Ecto neural progenitor cell (in vitro differentiated cells): ENCODE results near the gene LIN7C.

ENCODE experiments used
- DNase-seq: peaks from one replicate; pipeline ENCODE4 v3.0.0-alpha.2; 2018; ENCODE audit warnings: low spot score

LIN7C gene

GRCh38 chr11:27507557-27508322, 1.2 kb upstream of the LIN7C start:
- no peak for DNase-seq

- DNase-seq = no peak
These were observed 788 bp downstream of the LIN7C start for GRCh38 chr11:27505781-27506180.

- no peak for DNase-seq
These were observed 2.4 kb downstream of the LIN7C start for GRCh38 chr11:27504205-27504604.

GRCh38 chr11:27501100-27501499, 5.5 kb downstream of the LIN7C start:
- DNase-seq = no peak

GRCh38 chr11:27497911-27498310, 8.7 kb downstream of the LIN7C start:
- DNase-seq = no peak

- DNase-seq = no peak
These were observed 9.2 kb downstream of the LIN7C start for GRCh38 chr11:27497284-27497866.

- DNase-seq = no peak
These were observed 10.1 kb downstream of the LIN7C start for GRCh38 chr11:27496461-27496860.

GRCh38 chr11:27495710-27496300, 10.8 kb downstream of the LIN7C start:
- DNase-seq = no peak

GRCh38 chr11:27489092-27489491, 17.5 kb downstream of the LIN7C start:
- no peak for DNase-seq

GRCh38 chr11:27487706-27488105, 18.9 kb downstream of the LIN7C start:
- DNase-seq = no peak

- no peak for DNase-seq
These were observed 20.4 kb downstream of the LIN7C start for GRCh38 chr11:27485930-27486773.

- no peak for DNase-seq
These were observed 23.8 kb downstream of the LIN7C start for GRCh38 chr11:27482793-27483192.

GRCh38 chr11:27481992-27482391, 24.6 kb downstream of the LIN7C start:
- DNase-seq = no peak

- DNase-seq = no peak
These were observed 28.7 kb downstream of the LIN7C start for GRCh38 chr11:27477831-27478230.

- no peak for DNase-seq
These were observed 29.3 kb downstream of the LIN7C start for GRCh38 chr11:27477243-27477642.

GRCh38 chr11:27475622-27476021, 30.9 kb downstream of the LIN7C start:
- no peak for DNase-seq

- no peak for DNase-seq
These were observed 33.6 kb downstream of the LIN7C start for GRCh38 chr11:27473017-27473406.

GRCh38 chr11:27472398-27473016, 34.1 kb downstream of the LIN7C start, which contains the start of gene LGR4:
Gene LGR4 (minus strand): TSS chr11:27472790. CDS start chr11:27472302, 488 bp downstream.
- DNase-seq = peak; percentile 97

- peak; percentile 80 for DNase-seq
These were observed 34.8 kb downstream of the LIN7C start for GRCh38 chr11:27471589-27472397.

- no peak for DNase-seq
These were observed 35.6 kb downstream of the LIN7C start for GRCh38 chr11:27470826-27471588.
